Left ventricle myocardium inferior (tissue), 1 donor: ENCODE data around the gene SDF2L1. TPM values are rescaled to one million over a fixed set of nuclear protein-coding genes. Genes with fewer than 3 reads are reported as not detected.
"Not testable (repeated sequence)": the region's sequence is repeated elsewhere in the genome, so short reads cannot be mapped to it uniquely, and the experiment has no call there.

ENCODE experiments used
- DNase-seq: peaks from one replicate; pipeline ENCODE4 v3.0.0-alpha.2; 2020
- H3K27ac ChIP-seq: fragments of 200-600 bp; replicated peaks from 2 replicates; pipeline ENCODE4 v1.8.0; 2021
- H3K27me3 ChIP-seq: fragments of 200-600 bp; 2 replicates; pipeline ENCODE4 v1.8.0; 2021; ENCODE audit warnings: low read depth
- H3K36me3 ChIP-seq: fragments of 200-600 bp; 2 replicates; pipeline ENCODE4 v1.8.0; 2021
- H3K4me1 ChIP-seq: fragments of 200-600 bp; 2 replicates; pipeline ENCODE4 v1.8.0; 2021
- H3K4me3 ChIP-seq: fragments of 200-600 bp; 2 replicates; pipeline ENCODE4 v1.8.0; 2021; ENCODE audit warnings: mild to moderate bottlenecking, moderate library complexity
- H3K9me3 ChIP-seq: fragments of 200-600 bp; replicated peaks from 2 replicates; pipeline ENCODE4 v1.8.0; 2021
- intact Hi-C: fragments of 100-400 bp; cut with micrococcal nuclease; formaldehyde crosslinking; loops from one replicate; pipeline ENCODE4 v1.11.0; 2022
- long read RNA-seq: library from polyadenylated mRNA; unstranded; transcript quantifications from one replicate; pipeline ENCODE4 v2.0.0, GENCODE V29; 2021
- total RNA-seq: library from RNA; stranded (reverse); fragmentation: NEBNext Ultra II Directional; extraction: Animal tissue kit (Norgen Biotek cat#: 25700); gene quantifications from one replicate; pipeline ENCODE4 v1.2.1, GENCODE V29; 2021
- TF ChIP-seq, protein P1 (sequence below): fragments of 200-600 bp; IDR thresholded peaks from 2 replicates; pipeline ENCODE4 v1.8.0; 2021; ENCODE audit warnings: antibody characterized with exemption, mild to moderate bottlenecking, borderline replicate concordance
- donor health status: DM: no; HTN: yes; CAD: no; lungs with severe emphysema.

SDF2L1 gene, protein sequence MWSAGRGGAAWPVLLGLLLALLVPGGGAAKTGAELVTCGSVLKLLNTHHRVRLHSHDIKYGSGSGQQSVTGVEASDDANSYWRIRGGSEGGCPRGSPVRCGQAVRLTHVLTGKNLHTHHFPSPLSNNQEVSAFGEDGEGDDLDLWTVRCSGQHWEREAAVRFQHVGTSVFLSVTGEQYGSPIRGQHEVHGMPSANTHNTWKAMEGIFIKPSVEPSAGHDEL
- total RNA-seq: 18.3 TPM
- long read RNA-seq, transcript SDF2L1-201 (3 exons, 865 nt): major isoform, 24 of 25 reads
- long read RNA-seq, partial matches to known transcripts: 1 of 25 reads
- long read RNA-seq, other reads (novel, unspliced or antisense): 0 of 25 reads

DNA sequence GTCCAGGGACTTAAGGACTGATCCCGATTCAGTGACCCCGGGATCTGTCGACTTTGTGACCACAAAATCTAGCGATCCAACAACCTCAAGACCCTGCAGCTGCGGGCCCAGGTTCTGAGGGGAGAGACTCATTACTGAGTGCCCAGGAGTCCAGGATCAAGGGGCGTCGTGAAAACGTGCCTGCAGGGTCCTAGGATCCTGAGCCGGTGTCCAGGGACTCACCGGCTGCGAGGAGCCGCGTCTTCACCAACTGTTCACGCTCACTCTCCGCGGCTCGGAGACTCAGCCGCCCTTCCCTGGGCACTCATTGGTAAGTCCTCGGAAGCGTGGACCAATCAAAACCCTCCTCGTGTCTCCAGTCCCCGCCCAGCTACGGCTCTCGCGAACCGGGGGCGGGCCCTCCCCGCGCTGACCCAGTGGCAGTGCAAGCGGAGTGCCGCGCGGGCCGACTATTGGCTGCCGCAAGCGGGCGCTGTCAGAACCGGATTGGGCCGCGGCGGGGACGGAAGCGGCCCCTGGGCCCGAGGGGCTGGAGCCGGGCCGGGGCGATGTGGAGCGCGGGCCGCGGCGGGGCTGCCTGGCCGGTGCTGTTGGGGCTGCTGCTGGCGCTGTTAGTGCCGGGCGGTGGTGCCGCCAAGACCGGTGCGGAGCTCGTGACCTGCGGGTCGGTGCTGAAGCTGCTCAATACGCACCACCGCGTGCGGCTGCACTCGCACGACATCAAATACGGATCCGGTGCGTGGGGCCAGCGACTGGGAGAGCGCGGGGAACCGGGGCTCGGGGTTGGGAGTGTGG lies at the start of gene SDF2L1:
SDF2L1 (plus strand) TSS at position 514 of the 795 bp plus-strand sequence; CDS start at position 549, 35 bp downstream.
- H3K36me3 ChIP-seq: peaks cover 25% of the 10 kb centered on the region
- intact Hi-C loops: no loop called here
- peak within 1 kb of the TSS; percentile 80 for H3K27ac ChIP-seq
- no peaks in the 10 kb centered on the region for H3K9me3 ChIP-seq
- TF ChIP-seq, protein P1, sequence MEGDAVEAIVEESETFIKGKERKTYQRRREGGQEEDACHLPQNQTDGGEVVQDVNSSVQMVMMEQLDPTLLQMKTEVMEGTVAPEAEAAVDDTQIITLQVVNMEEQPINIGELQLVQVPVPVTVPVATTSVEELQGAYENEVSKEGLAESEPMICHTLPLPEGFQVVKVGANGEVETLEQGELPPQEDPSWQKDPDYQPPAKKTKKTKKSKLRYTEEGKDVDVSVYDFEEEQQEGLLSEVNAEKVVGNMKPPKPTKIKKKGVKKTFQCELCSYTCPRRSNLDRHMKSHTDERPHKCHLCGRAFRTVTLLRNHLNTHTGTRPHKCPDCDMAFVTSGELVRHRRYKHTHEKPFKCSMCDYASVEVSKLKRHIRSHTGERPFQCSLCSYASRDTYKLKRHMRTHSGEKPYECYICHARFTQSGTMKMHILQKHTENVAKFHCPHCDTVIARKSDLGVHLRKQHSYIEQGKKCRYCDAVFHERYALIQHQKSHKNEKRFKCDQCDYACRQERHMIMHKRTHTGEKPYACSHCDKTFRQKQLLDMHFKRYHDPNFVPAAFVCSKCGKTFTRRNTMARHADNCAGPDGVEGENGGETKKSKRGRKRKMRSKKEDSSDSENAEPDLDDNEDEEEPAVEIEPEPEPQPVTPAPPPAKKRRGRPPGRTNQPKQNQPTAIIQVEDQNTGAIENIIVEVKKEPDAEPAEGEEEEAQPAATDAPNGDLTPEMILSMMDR: peak; percentile 41
- DNase-seq: peak; percentile 98
- H3K27me3 ChIP-seq: no peaks in the 10 kb centered on the region
- peaks cover 31% of the 10 kb centered on the region for H3K4me1 ChIP-seq
- peak within 1 kb of the TSS; percentile 92 for H3K4me3 ChIP-seq

DNA sequence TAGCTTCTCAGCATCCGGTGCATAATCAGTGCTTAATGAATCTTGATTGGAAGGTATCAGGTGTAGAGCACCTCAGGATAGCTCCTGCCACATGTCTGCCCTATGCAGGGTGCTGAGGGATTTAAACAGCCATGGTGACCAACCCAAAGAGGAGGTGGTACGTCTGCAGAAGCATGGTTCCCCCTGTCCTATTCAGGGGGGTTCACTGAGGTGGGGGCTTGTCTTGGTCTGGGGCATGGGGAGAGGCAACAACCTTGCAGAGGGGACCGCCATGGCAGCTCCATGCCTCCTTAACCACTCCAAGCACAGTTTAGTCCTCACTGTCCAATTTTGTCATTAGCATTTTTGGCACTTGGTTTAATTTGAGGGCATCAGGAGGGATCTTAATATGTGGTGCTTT lies 49.7 kb upstream of the SDF2L1 start:
- DNase-seq: no peak
- H3K36me3 ChIP-seq: peaks cover 48% of the 10 kb centered on the region
- TF ChIP-seq, protein P1: no peak
- H3K27ac ChIP-seq: peak overlapping the region; percentile 55
- intact Hi-C loops: no loop called here
- H3K9me3 ChIP-seq: no peaks in the 10 kb centered on the region
- H3K4me1 ChIP-seq: peaks cover 87% of the 10 kb centered on the region
- H3K27me3 ChIP-seq: no peaks in the 10 kb centered on the region
- H3K4me3 ChIP-seq: no peak overlapping the region

DNA sequence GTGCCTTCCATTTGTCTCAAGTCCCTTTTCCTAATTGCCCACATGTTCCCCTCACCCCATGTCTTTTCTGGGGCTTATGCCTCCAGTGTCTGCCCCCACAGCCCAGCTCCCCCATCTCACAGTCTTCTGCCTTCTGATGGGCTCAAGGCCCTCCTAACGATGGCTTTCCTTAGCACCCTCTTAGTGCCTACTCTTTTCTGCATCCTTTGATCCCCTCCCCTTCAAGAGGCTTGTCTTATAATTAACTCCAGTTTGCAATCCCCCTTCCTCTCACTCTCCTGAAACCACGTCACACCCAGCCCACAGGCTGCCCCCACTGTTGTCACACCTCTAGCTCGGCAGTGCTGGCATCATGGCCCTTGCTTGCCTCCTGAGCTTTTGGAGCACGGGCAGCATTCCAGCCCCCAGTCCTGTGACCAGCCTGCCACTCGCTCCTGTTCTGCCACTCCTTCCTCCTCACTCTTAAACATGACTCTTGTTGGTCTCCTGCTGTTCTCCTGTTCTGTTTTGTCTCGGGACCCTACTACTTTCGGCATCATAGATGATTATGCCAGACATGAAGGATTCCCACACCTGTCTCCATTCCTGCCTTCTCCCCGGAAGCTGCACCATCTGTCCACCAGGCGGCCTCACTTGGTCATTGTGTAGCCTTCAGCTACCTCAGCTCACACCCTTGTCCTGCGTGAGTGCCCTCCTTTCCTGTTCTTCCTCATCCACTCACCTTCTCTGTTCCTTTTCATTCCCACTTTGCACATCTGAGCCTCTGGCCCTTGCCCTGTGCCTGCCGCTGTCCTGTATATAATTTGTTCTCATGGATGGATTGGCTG lies 48.5 kb upstream of the SDF2L1 start:
- H3K27me3 ChIP-seq: no peaks in the 10 kb centered on the region
- peak; percentile 75 for DNase-seq
- no peaks in the 10 kb centered on the region for H3K9me3 ChIP-seq
- H3K4me1 ChIP-seq: peaks cover 75% of the 10 kb centered on the region
- H3K27ac ChIP-seq: peak overlapping the region; percentile 65
- TF ChIP-seq, protein P1: peak; percentile 41
- H3K4me3 ChIP-seq: no peak overlapping the region
- H3K36me3 ChIP-seq: peaks cover 49% of the 10 kb centered on the region
- intact Hi-C loops: no loop called here

DNA sequence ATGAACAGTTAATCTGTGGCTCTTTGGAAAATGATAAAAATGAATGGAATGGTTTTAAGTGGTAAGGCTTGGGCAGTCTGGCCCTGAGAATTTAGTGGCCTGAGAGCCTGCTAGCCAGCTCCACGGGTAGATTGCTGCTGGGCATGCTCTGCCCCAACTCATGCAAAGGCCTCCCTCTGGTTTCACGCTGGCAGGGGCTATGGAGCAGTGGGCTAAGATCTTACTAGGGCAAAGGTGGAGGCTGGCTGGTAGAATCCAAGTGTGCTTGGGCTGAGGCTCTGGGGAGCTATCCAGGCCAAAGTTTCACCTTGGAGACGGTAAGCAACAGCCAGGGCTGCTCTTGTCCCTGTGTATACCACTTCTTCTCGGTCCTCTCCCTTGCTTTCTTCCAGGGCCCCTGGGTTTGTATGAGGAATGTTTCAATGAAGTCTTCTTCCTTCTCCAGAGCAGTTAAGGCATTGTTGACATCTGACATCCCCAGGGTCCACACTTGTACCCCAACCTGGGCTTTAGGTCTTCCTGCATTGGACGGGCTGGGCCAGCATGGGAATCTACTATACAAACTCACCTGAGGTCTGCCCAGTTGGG lies 47.1 kb upstream of the SDF2L1 start:
- no peaks in the 10 kb centered on the region for H3K9me3 ChIP-seq
- H3K36me3 ChIP-seq: peaks cover 49% of the 10 kb centered on the region
- TF ChIP-seq, protein P1: no peak
- H3K4me1 ChIP-seq: peaks cover 66% of the 10 kb centered on the region
- no peak for DNase-seq
- peak overlapping the region; percentile 4 for H3K4me3 ChIP-seq
- peak overlapping the region; percentile 65 for H3K27ac ChIP-seq
- H3K27me3 ChIP-seq: no peaks in the 10 kb centered on the region
- intact Hi-C loops: no loop called here

DNA sequence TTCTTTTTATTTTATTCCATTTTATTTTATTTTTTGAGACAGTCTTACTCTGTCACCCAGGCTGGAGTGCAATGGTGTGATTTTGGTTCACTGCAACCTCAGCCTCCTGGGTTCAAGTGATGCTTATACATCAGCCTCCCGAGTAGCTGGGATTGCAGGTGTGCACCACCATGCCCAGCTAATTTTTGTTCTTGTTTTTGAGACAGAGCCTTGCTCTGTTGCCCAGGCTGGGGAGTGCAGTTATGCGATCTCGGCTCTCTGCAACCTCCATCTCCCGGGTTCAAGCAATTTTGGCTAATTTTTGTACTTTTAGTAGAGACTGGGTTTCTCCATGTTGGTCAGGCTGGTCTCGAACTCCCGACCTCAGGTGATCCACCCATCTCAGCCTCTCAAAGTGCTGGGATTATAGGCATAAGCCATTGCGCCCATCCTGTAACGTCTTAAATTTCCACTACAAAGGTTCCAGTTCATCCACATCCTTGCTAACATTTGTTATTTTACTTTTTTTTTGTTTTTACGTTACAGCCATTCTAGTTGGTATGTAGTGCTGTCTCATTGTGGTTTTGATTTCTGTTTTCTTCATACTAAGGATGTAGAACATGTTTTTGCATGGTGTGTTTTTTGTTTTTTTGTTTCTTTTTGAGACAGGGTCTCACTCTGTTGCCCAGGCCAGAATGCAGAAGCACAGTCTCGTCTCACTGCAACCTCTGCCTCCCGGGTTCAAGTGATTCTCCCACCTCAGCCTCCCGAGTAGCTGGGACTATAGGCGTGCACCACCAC lies 45.6 kb upstream of the SDF2L1 start:
- Histone ChIP-seq H3K4me1 (peaks cover 50% of the 10 kb centered on the region), H3K36me3 (peaks cover 49% of the 10 kb centered on the region)
- H3K9me3 ChIP-seq, H3K27me3 ChIP-seq, H3K4me3 ChIP-seq, intact Hi-C loops, H3K27ac ChIP-seq, DNase-seq: not testable (repeated sequence)
